Gastroesophageal sphincter (tissue), 3 donors: ENCODE data around the gene SLC25A10.

Experiments used
- EP300 ChIP-seq: sonication (generic); formaldehyde crosslinking; IDR thresholded peaks from one replicate; pipeline ENCODE4 v1.6.1; 2017; ENCODE audit warnings: antibody characterized with exemption, mild to moderate bottlenecking
- POLR2A ChIP-seq, 2 donors: fragments of 450-650 bp; IDR thresholded peaks; one replicate each; pipeline ENCODE4 v1.6.1; 2017; ENCODE audit warnings: antibody characterized with exemption in 2 of 2, mild to moderate bottlenecking in 2 of 2, moderate library complexity in 1 of 2
- POLR2AphosphoS5 ChIP-seq: sonication (generic); formaldehyde crosslinking; IDR thresholded peaks from one replicate; pipeline ENCODE4 v1.6.1; 2017; ENCODE audit warnings: antibody characterized with exemption
- TF ChIP-seq, protein P1 (sequence below), 4 experiments: fragments of 200-600 bp in 2 of 4; fragments of 450-650 bp in 2 of 4; sonication (generic) in 1 of 4; IDR thresholded peaks; one replicate each; pipeline ENCODE4 v1.5.1; 2017 to 2019; ENCODE audit warnings: antibody characterized with exemption in 4 of 4, mild to moderate bottlenecking in 2 of 4, moderate library complexity in 2 of 4

DNA sequence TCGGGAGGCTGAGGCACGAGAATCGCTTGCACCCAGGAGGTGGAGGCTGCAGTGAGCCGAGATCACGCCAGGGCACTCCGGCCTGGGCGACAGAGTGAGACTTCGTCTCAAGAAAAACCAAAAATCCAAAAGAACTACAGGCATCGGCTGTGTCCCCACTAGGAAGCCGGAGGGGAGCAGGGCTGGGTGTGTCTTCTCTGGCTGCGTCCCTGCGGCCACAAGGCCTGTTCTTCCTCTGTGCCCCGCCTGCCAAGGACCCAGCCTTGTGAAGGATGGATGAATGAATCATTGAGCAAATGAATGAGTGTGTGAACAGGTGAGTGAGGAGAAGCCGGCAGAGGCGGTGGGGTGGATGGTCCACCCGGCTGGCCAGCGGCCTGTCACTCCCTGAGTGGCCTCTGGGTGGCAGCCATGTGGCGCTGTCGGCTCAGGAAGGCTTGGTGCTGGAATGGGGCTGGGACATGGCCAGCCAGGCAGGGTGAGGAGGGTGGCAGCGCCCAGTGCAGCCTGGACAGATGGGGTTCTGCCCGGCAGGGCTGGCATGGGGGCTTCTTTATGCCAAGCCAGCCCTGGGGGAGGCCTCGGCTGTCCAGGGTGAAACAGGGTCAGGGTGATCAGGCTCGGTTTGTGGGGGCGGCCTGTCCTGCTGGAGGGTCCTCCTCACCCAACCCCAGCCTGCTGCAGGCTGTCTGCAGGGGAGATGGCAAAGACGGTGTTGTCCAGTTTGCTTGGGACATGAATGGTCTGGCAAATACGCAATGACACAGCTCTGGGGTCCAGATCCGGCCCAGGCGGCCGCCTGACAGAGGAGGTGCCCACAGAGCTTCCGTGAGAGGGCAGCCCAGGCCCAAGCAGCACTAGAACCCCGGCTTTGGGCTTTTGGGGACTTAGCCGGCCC is 21.7 kb downstream of the SLC25A10 start:
- TF ChIP-seq POLR2AphosphoS5, result no peak
- TF ChIP-seq, protein P1, sequence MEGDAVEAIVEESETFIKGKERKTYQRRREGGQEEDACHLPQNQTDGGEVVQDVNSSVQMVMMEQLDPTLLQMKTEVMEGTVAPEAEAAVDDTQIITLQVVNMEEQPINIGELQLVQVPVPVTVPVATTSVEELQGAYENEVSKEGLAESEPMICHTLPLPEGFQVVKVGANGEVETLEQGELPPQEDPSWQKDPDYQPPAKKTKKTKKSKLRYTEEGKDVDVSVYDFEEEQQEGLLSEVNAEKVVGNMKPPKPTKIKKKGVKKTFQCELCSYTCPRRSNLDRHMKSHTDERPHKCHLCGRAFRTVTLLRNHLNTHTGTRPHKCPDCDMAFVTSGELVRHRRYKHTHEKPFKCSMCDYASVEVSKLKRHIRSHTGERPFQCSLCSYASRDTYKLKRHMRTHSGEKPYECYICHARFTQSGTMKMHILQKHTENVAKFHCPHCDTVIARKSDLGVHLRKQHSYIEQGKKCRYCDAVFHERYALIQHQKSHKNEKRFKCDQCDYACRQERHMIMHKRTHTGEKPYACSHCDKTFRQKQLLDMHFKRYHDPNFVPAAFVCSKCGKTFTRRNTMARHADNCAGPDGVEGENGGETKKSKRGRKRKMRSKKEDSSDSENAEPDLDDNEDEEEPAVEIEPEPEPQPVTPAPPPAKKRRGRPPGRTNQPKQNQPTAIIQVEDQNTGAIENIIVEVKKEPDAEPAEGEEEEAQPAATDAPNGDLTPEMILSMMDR (IDR thresholded peaks at IDR 0.05), result peak in 3 of 4 experiments; percentile 83 to 92 (median 90)
- no peak for TF ChIP-seq POLR2A (IDR thresholded peaks at IDR 0.05)
- TF ChIP-seq EP300, result no peak
